ENCODE results near the gene PANX2.

DNA sequence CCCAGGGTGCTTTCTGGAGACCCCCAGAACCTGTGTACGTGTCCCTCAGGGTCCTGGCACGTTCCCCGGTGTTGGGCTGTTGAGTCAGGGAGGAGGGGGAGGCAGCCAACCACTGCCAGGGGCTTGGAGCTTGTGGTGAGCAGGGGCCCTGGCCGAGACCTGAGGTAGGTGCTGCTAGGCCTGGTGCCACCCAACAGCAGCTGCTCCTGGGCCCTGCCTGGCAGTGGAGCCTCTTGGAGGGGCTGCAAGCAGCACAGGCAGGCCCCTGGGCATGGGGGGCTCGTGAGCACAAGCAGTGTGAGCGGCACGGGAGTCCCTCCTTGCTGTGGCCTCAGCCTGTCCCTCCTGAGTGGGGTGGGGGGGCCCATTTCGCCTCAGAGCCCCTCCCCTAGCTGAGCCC is 23.1 kb downstream of the PANX2 start:
- TF ChIP-seq POLR2AphosphoS5 (IDR thresholded peaks at IDR 0.05), result no peak
- TF ChIP-seq, protein P1, sequence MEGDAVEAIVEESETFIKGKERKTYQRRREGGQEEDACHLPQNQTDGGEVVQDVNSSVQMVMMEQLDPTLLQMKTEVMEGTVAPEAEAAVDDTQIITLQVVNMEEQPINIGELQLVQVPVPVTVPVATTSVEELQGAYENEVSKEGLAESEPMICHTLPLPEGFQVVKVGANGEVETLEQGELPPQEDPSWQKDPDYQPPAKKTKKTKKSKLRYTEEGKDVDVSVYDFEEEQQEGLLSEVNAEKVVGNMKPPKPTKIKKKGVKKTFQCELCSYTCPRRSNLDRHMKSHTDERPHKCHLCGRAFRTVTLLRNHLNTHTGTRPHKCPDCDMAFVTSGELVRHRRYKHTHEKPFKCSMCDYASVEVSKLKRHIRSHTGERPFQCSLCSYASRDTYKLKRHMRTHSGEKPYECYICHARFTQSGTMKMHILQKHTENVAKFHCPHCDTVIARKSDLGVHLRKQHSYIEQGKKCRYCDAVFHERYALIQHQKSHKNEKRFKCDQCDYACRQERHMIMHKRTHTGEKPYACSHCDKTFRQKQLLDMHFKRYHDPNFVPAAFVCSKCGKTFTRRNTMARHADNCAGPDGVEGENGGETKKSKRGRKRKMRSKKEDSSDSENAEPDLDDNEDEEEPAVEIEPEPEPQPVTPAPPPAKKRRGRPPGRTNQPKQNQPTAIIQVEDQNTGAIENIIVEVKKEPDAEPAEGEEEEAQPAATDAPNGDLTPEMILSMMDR (IDR thresholded peaks at IDR 0.05), result no peak

All from breast epithelium (tissue), 3 donors.